ENCODE measurements around the gene ZNF160.
"Not testable (repeated sequence)": the region's sequence is repeated elsewhere in the genome, so short reads cannot be mapped to it uniquely, and the experiment has no call there.

Gene ZNF160

GRCh38 chr19:53131727-53132126 is 28.5 kb upstream of the ZNF160 start:
- Histone ChIP-seq H3K27ac (no peak overlapping the region), H3K9me3 (ENCODE audit: severe bottlenecking) (no peaks in the 10 kb centered on the region), H3K27me3 (ENCODE audit: insufficient read depth, low read depth, severe bottlenecking) (no peaks in the 10 kb centered on the region), H3K36me3 (no peaks in the 10 kb centered on the region), H3K4me3 (ENCODE audit: low read depth, low read length) (peak overlapping the region; percentile 78)
- TF ChIP-seq, protein P1, sequence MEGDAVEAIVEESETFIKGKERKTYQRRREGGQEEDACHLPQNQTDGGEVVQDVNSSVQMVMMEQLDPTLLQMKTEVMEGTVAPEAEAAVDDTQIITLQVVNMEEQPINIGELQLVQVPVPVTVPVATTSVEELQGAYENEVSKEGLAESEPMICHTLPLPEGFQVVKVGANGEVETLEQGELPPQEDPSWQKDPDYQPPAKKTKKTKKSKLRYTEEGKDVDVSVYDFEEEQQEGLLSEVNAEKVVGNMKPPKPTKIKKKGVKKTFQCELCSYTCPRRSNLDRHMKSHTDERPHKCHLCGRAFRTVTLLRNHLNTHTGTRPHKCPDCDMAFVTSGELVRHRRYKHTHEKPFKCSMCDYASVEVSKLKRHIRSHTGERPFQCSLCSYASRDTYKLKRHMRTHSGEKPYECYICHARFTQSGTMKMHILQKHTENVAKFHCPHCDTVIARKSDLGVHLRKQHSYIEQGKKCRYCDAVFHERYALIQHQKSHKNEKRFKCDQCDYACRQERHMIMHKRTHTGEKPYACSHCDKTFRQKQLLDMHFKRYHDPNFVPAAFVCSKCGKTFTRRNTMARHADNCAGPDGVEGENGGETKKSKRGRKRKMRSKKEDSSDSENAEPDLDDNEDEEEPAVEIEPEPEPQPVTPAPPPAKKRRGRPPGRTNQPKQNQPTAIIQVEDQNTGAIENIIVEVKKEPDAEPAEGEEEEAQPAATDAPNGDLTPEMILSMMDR (IDR thresholded peaks at IDR 0.05; ENCODE audit: low read depth, low read length): no peak
- DNase-seq: no peak

- no peak for DNase-seq
- no peak overlapping the region for H3K4me3 ChIP-seq (ENCODE audit: low read depth, low read length)
- TF ChIP-seq, protein P1 (IDR thresholded peaks at IDR 0.05; ENCODE audit: low read depth, low read length): no peak
Observed at GRCh38 chr19:53131085-53131590, 27.9 kb upstream of the ZNF160 start.

DNA sequence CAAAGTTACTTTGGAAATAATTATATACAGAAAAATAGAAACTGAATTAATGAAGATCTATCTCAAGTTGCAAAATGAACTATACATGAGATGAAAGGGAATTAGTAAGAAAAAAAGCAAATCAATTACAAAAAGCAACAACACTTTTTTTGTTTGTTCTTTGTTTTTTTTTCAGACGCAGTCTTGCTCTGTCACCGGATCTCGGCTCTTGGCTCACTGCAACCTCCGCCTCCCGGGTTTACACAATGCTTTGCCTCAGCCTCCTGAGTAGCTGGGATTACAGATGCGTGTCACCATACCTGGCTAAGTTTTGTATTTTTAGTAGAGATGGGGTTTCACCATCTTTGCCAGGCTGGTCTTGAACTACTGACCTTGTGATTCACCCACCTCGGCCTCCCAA is 27.3 kb upstream of the ZNF160 start:
- TF ChIP-seq, protein P1 (IDR thresholded peaks at IDR 0.05; ENCODE audit: low read depth, low read length): no peak
- no peak overlapping the region for H3K27ac ChIP-seq
- no peak for DNase-seq

More at GRCh38 chr19:53131085-53131590, 27.9 kb upstream of the ZNF160 start:
- no peaks in the 10 kb centered on the region for H3K27me3 ChIP-seq (ENCODE audit: insufficient read depth, low read depth, severe bottlenecking)
- no peak overlapping the region for H3K27ac ChIP-seq
- H3K9me3 ChIP-seq (ENCODE audit: severe bottlenecking): no peaks in the 10 kb centered on the region
- H3K36me3 ChIP-seq: no peaks in the 10 kb centered on the region

GRCh38 chr19:53126733-53127526 is 23.7 kb upstream of the ZNF160 start:
- H3K27ac ChIP-seq; H3K9me3 ChIP-seq (ENCODE audit: severe bottlenecking); H3K4me3 ChIP-seq (ENCODE audit: low read depth, low read length); H3K27me3 ChIP-seq (ENCODE audit: insufficient read depth, low read depth, severe bottlenecking); DNase-seq; H3K36me3 ChIP-seq: not testable (repeated sequence)

More for the DNA sequence above, 27.3 kb upstream of the ZNF160 start:
- Histone ChIP-seq H3K9me3 (ENCODE audit: severe bottlenecking) (no peaks in the 10 kb centered on the region), H3K27me3 (ENCODE audit: insufficient read depth, low read depth, severe bottlenecking) (no peaks in the 10 kb centered on the region), H3K36me3 (no peaks in the 10 kb centered on the region), H3K4me3 (ENCODE audit: low read depth, low read length) (no peak overlapping the region)

- Histone ChIP-seq H3K36me3 (peaks cover 5% of the 10 kb centered on the region), H3K27ac (no peak overlapping the region), H3K4me3 (ENCODE audit: low read depth, low read length) (no peak overlapping the region), H3K27me3 (ENCODE audit: insufficient read depth, low read depth, severe bottlenecking) (no peaks in the 10 kb centered on the region), H3K9me3 (ENCODE audit: severe bottlenecking) (no peaks in the 10 kb centered on the region)
- TF ChIP-seq, protein P1 (IDR thresholded peaks at IDR 0.05; ENCODE audit: low read depth, low read length): no peak
- no peak for DNase-seq
Observed at GRCh38 chr19:53123400-53123799, 20.2 kb upstream of the ZNF160 start.

DNA sequence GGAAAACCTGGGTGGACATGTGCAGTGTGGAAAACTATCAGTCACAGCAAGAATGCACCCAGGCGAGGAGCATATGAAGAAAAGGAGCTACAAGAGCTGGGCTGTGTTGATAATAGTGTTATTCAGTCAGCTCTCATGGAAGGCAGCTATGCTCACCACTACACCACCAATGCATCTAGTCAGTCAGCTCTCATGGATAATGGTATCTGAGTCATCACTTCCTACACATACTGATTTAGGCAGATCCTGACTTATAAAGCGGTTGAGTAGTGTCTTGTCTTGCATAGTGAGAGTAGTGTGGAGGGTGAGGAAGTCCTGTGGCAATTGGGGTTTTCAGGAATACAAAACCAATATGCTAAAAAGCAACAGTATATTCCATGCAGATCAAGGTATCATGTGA is 9.1 kb upstream of the ZNF160 start:
- Histone ChIP-seq H3K4me3 (ENCODE audit: low read depth, low read length) (no peak overlapping the region), H3K36me3 (peaks cover 32% of the 10 kb centered on the region), H3K9me3 (ENCODE audit: severe bottlenecking) (no peaks in the 10 kb centered on the region), H3K27me3 (ENCODE audit: insufficient read depth, low read depth, severe bottlenecking) (no peaks in the 10 kb centered on the region), H3K27ac (no peak overlapping the region)
- TF ChIP-seq, protein P1 (IDR thresholded peaks at IDR 0.05; ENCODE audit: low read depth, low read length): no peak
- DNase-seq: no peak

Data from WERI-Rb-1 (cell line).